NCI-H510A treated with DMSO at 0.1 percent for 48 hours (cell line): ENCODE measurements around the gene CCDC138.

ENCODE experiments used
- DNase-seq: peaks from one replicate; lab custom pipeline; 2025; lab: John Stamatoyannopoulos, UW

The CCDC138 gene

GRCh38 chr2:108918941-108919341, 132.4 kb downstream of the CCDC138 start:
- DNase-seq: no peak

GRCh38 chr2:108919571-108920373, 133.2 kb downstream of the CCDC138 start:
- no peak for DNase-seq

- no peak for DNase-seq
These were observed 134.1 kb downstream of the CCDC138 start for GRCh38 chr2:108920686-108921085.

GRCh38 chr2:108921096-108922030, 134.8 kb downstream of the CCDC138 start:
- no peak for DNase-seq

GRCh38 chr2:108922141-108922915, 135.8 kb downstream of the CCDC138 start:
- DNase-seq: no peak

GRCh38 chr2:108923019-108923700, 136.6 kb downstream of the CCDC138 start:
- no peak for DNase-seq

GRCh38 chr2:108923736-108924579, 137.4 kb downstream of the CCDC138 start:
- no peak for DNase-seq

- DNase-seq: no peak
These were observed 138.1 kb downstream of the CCDC138 start for GRCh38 chr2:108924580-108925251.

- DNase-seq: no peak
These were observed 138.7 kb downstream of the CCDC138 start for GRCh38 chr2:108925286-108925685.

- DNase-seq: no peak
These were observed 139.2 kb downstream of the CCDC138 start for GRCh38 chr2:108925735-108926134.
